BJ (cell line): ENCODE data around the gene DEFB129. TPM values are rescaled to one million over a fixed set of nuclear protein-coding genes. Genes with fewer than 3 reads are reported as not detected.
A peak's percentile ranks its signal among the peaks of the same experiment; 100 is the strongest.

ENCODE experiments used
- CTCF ChIA-PET: fragments of 350-600 bp; formaldehyde crosslinking; extraction: SDS; loops from one replicate; lab custom pipeline; 2021; ENCODE audit warnings: antibody characterized with exemption, inconsistent platforms; lab: Yijun Ruan, JAX
- POLR2A ChIA-PET: fragments of 300-600 bp; sonication (Branson Sonifier 250); formaldehyde crosslinking; extraction: SDS; loops from one replicate; lab custom pipeline; 2021; ENCODE audit warnings: antibody characterized with exemption; lab: Charles Lee
- DNase-seq: peaks from one replicate; pipeline ENCODE4 v3.0.0-alpha.2; 2011; ENCODE audit warnings: low read depth
- H3K27me3 ChIP-seq: 2 replicates; pipeline ENCODE4 v1.6.0; 2011; ENCODE audit warnings: low read length; ENCODE audit not compliant: control insufficient read depth, insufficient read depth
- H3K36me3 ChIP-seq: 2 replicates; pipeline ENCODE4 v1.5.1; 2011; ENCODE audit warnings: low read length; ENCODE audit not compliant: control insufficient read depth, insufficient read depth
- H3K4me3 ChIP-seq: 2 replicates; pipeline ENCODE4 v1.5.1; 2011; ENCODE audit warnings: low read depth, mild to moderate bottlenecking, control low read depth, low read length
- polyA plus RNA-seq: library from polyadenylated mRNA; depleted of rRNA; stranded (reverse); fragments of >200 nt; gene quantifications from 2 replicates; pipeline ENCODE4 v1.2.3, GENCODE V29; 2011; rRNA removed
- TF ChIP-seq, protein P1 (sequence below): IDR thresholded peaks from 2 replicates; pipeline ENCODE4 v1.5.1; 2011; ENCODE audit warnings: low read depth, mild to moderate bottlenecking, control low read depth, inconsistent platforms, low read length, moderate library complexity; ENCODE audit not compliant: insufficient read depth

The DEFB129 gene
- polyA plus RNA-seq, 1 experiment: not detected

DNA sequence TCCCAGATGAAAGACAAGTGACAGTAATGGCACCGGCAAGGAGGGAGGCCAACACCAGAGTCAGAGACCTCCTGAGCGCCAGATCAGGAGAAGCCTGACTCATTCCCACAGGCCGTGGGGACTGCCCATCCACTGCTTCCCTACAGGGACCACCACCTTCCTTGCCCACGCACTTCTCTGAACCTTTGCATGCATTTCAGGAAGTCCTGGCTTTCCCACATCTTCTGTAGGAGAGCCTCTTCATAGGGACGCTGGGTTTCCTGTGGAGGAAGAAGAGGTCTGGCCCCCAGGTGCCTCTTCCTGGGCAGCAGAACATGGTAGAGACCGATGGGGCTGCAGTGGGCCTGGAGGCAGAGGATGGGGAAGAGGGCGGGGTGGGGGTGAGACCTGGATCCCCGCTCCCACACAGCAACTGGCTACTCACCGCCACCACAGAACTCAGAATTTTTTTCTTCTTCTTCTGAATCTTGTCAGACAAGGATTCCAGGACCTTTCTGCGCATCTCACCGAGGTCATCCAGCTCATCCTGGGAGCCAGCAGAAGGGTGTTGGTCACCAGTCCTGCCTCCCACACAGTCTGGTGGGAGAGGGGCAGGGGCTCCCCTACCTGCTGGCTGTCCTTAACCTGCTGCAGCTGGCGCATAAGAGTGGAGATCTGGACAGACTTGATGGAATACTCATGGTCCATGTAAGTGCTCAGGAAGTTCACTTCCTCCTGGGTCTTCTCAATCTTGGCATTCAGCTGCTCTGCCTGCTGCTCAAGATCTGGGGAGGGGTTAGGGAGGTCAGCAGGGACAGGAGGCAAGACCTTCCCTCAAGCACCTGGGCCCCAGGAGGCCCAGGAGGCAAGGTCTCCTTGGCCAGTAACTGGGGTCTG lies 49.8 kb downstream of the DEFB129 start:
- no peak for DNase-seq
- ChIA-PET POLR2A (no interaction called here), CTCF (interaction anchor here (1.2 to 1.6 kb wide), 2 partner anchors 10 to 54 kb away, joined by 4 read pairs; no protein-coding TSS in a partner anchor)
- peaks cover 2% of the 10 kb centered on the region; the same call in 1 of the 2 replicates for H3K36me3 ChIP-seq
- H3K27me3 ChIP-seq: no peaks in the 10 kb centered on the region
- TF ChIP-seq, protein P1, sequence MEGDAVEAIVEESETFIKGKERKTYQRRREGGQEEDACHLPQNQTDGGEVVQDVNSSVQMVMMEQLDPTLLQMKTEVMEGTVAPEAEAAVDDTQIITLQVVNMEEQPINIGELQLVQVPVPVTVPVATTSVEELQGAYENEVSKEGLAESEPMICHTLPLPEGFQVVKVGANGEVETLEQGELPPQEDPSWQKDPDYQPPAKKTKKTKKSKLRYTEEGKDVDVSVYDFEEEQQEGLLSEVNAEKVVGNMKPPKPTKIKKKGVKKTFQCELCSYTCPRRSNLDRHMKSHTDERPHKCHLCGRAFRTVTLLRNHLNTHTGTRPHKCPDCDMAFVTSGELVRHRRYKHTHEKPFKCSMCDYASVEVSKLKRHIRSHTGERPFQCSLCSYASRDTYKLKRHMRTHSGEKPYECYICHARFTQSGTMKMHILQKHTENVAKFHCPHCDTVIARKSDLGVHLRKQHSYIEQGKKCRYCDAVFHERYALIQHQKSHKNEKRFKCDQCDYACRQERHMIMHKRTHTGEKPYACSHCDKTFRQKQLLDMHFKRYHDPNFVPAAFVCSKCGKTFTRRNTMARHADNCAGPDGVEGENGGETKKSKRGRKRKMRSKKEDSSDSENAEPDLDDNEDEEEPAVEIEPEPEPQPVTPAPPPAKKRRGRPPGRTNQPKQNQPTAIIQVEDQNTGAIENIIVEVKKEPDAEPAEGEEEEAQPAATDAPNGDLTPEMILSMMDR: no peak
- H3K4me3 ChIP-seq: no peak overlapping the region

DNA sequence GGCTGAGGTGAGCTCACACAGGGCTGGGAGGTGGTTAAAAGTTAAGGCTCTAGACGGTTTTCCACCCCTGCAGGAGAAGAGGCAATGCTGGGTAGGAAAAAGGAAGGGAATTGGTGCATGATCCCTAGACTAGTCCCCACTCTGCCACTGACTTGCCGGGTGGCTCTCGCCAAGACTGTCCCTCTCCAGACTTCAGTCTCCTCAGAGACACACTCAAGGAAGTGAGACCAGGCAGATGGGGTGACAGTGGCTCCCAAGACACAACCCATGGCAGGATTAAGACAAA lies 50.4 kb downstream of the DEFB129 start:
- no peak for DNase-seq
- TF ChIP-seq, protein P1: no peak
- H3K36me3 ChIP-seq: peaks cover 2% of the 10 kb centered on the region; the same call in 1 of the 2 replicates
- ChIA-PET CTCF (interaction anchor here (1.2 to 1.6 kb wide), 3 partner anchors 9 to 53 kb away, joined by 4 to 5 read pairs (median 4); no protein-coding TSS in a partner anchor), POLR2A (no interaction called here)
- no peaks in the 10 kb centered on the region for H3K27me3 ChIP-seq
- H3K4me3 ChIP-seq: no peak overlapping the region

- TF ChIP-seq, protein P1: no peak
- POLR2A ChIA-PET: no interaction called here
Measured at GRCh38 chr20:278181-278580, 51.1 kb downstream of the DEFB129 start.

GRCh38 chr20:278607-279571 lies 51.8 kb downstream of the DEFB129 start:
- no peak for DNase-seq
- TF ChIP-seq, protein P1: 0 out of 2 replicates have a peak, but pooled peaks have one; percentile 9
- ChIA-PET POLR2A (no interaction called here), CTCF (interaction anchor here (1.2 kb wide), 1 partner anchor 10 kb away, joined by 5 read pairs; no protein-coding TSS in a partner anchor)
- H3K27me3 ChIP-seq: no peaks in the 10 kb centered on the region
- peaks cover 2% of the 10 kb centered on the region; the same call in 1 of the 2 replicates for H3K36me3 ChIP-seq
- H3K4me3 ChIP-seq: no peak overlapping the region

More at GRCh38 chr20:278181-278580, 51.1 kb downstream of the DEFB129 start:
- Histone ChIP-seq H3K4me3 (no peak overlapping the region), H3K36me3 (peaks cover 2% of the 10 kb centered on the region; the same call in 1 of the 2 replicates), H3K27me3 (no peaks in the 10 kb centered on the region)
- CTCF ChIA-PET: interaction anchor here (1.2 to 1.6 kb wide), 3 partner anchors 10 to 52 kb away, joined by 4 to 5 read pairs (median 4); no protein-coding TSS in a partner anchor
- DNase-seq: no peak

Other genes with a start within 250 kb of the DEFB129 start
- gene DEFB125, start 139.6 kb upstream of the DEFB129 start, polyA plus RNA-seq: not detected in 2 replicates
- gene DEFB126, start 84.7 kb upstream of the DEFB129 start, polyA plus RNA-seq: not detected in 2 replicates
- gene DEFB127, start 69.8 kb upstream of the DEFB129 start, polyA plus RNA-seq: not detected in 2 replicates
- not detected in 2 replicates for gene DEFB128, start 37.5 kb upstream of the DEFB129 start, polyA plus RNA-seq
- gene DEFB132, start 30.5 kb downstream of the DEFB129 start, polyA plus RNA-seq: not detected in 2 replicates
- gene C20orf96, start 63.5 kb downstream of the DEFB129 start, polyA plus RNA-seq: 4.8 and 5.5 TPM in 2 replicates
- gene ZCCHC3, start 70.3 kb downstream of the DEFB129 start, polyA plus RNA-seq: 7.1 and 8.3 TPM in 2 replicates
- 3.6 TPM in 2 replicates for gene SOX12, start 98.3 kb downstream of the DEFB129 start, polyA plus RNA-seq
- gene NRSN2, start 119.9 kb downstream of the DEFB129 start, polyA plus RNA-seq: 53.9 and 84.1 TPM in 2 replicates
- gene TRIB3, start 153.5 kb downstream of the DEFB129 start, polyA plus RNA-seq: 98.0 and 126 TPM in 2 replicates
- 86.6 and 130 TPM in 2 replicates for gene RBCK1, start 181.0 kb downstream of the DEFB129 start, polyA plus RNA-seq
- gene TBC1D20, start 235.3 kb downstream of the DEFB129 start, polyA plus RNA-seq: 46.1 and 63.7 TPM in 2 replicates